ENCODE data around the gene APOH. TPM values are rescaled to one million over a fixed set of nuclear protein-coding genes. Genes with fewer than 3 reads are reported as not detected.

The APOH gene
- total and polyA plus RNA-seq, 2 of the 13 experiments (the other 11 are each of a cell fraction or from before 2014, with no cell fraction given): 4,846 to 5,748 TPM

DNA sequence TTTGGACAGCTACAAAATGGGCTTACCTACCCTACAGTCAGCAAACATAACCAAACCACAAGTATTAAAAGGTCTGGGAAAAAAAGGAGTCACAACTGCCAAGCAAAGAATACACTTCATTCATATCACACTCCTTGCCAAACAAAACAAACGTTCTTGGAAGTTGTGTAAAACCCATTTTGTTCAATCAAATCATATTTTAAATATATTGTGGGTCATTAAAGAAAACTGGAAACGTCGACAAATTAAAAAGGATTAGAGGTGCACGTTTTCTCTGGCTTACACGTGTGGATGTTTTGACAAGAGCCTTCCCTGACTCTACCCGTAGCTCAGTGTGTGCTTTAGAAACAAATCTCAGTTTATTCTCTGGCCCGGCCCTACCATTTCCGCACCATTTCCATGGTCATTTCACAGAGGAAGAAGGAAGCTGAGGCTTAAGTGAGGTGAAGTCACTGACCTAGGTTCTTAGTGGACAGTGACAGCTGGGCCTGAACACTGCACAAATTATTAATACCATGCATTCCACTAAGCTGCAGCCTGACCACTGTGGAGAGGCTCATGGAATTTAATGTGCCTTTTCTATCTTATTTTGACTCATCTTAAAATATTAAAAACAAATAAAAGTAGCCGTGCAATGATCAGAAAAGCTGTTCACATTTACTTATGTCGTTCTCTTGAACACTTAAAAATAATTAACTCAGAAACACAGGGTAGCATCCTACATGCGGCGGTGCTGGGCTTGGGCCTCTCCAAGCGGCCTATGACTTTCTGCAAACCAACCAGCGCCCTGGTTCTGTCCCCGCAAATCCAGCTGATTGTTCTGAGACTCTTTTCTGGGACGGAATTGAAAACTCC is 38.2 kb downstream of the APOH start:
- Histone ChIP-seq H3K4me2 (ENCODE audit: low read depth, low read length) (peak overlapping the region; percentile 92), H2AFZ (ENCODE audit: low read length) (peak overlapping the region; percentile 4), H3K79me2 (ENCODE audit: insufficient read depth, low read length) (peaks cover 3% of the 10 kb centered on the region), H3K27me3 (ENCODE audit: control insufficient read depth in 1 of 2, insufficient read depth in 2 of 2, low read length in 2 of 2) (no peaks in the 10 kb centered on the region; a peak in 1 of 5 replicates), H3K36me3 (replicated peaks in 1 of 2; ENCODE audit: control insufficient read depth in 1 of 2, insufficient read depth in 2 of 2, low read length in 2 of 2) (no peaks in the 10 kb centered on the region), H3K9ac (ENCODE audit: insufficient read depth, low read depth, low read length) (peak overlapping the region; percentile 75), H3K4me3 (replicated peaks in 1 of 3; ENCODE audit: insufficient read depth in 1 of 3, low read depth in 2 of 3, low read length in 3 of 3) (peak overlapping the region; percentile 78 to 86 (median 79)), H3K4me1 (ENCODE audit: insufficient read depth, low read length) (peaks cover 23% of the 10 kb centered on the region), H3K9me3 (ENCODE audit: low read length) (no peaks in the 10 kb centered on the region), H3K27ac (ENCODE audit: extremely low read length, insufficient read depth, low read length) (peak overlapping the region; percentile 19), H4K20me1 (ENCODE audit: insufficient read depth, low read length) (no peaks in the 10 kb centered on the region)
- ChIA-PET POLR2A (no interaction called here), CTCF (ENCODE audit: low intra/inter-chr PET ratio, low total read pairs) (no interaction called here)
- intact Hi-C loops (cut with micrococcal nuclease; ENCODE audit: unreplicated experiment): no loop called here
- TSS peak; percentile 68 for BruUV-seq (replicated peaks)
- ATAC-seq: peak; percentile 68
- DNase-seq (ENCODE audit: low spot score): peak; percentile 16
- WGBS (ENCODE audit: low lambda C conversion rate): 3% methylated on average over 16 of the region's 16 CpGs
- in situ Hi-C loops (cut with HindIII; ENCODE audit: extremely low pct_ligation_motif_present, low pct_unique_long_range_greater_than_20kb): loop anchor here (10.0 kb wide), 1 partner anchor 714 kb away; no protein-coding TSS in a partner anchor
- FAIRE-seq: peak; percentile 70
- 0 out of 2 replicates have a peak, but pooled peaks have one; percentile 9 for TF ChIP-seq HMG20A (CRISPR knock-in tag; IDR thresholded peaks at IDR 0.05; ENCODE audit: borderline replicate concordance)
- TF ChIP-seq ZNF138 (CRISPR knock-in tag; IDR thresholded peaks at IDR 0.05; ENCODE audit: low read depth): 0 out of 2 replicates have a peak, but pooled peaks have one; percentile 37
- TF ChIP-seq ZFP82 (CRISPR knock-in tag; IDR thresholded peaks at IDR 0.05; ENCODE audit: borderline replicate concordance): peak; percentile 50; the same call in 1 of the 2 replicates
- no peak for TF ChIP-seq IRF2 (CRISPR knock-in tag; IDR thresholded peaks at IDR 0.05)
- TF ChIP-seq ZNF883 (CRISPR knock-in tag; IDR thresholded peaks at IDR 0.05; ENCODE audit: not compliant biosample characterization): peak; percentile 3
- TF ChIP-seq NCOA2 (CRISPR knock-in tag; IDR thresholded peaks at IDR 0.05): 0 out of 2 replicates have a peak, but pooled peaks have one; percentile 6
- TF ChIP-seq, protein P1, sequence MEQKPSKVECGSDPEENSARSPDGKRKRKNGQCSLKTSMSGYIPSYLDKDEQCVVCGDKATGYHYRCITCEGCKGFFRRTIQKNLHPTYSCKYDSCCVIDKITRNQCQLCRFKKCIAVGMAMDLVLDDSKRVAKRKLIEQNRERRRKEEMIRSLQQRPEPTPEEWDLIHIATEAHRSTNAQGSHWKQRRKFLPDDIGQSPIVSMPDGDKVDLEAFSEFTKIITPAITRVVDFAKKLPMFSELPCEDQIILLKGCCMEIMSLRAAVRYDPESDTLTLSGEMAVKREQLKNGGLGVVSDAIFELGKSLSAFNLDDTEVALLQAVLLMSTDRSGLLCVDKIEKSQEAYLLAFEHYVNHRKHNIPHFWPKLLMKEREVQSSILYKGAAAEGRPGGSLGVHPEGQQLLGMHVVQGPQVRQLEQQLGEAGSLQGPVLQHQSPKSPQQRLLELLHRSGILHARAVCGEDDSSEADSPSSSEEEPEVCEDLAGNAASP (CRISPR knock-in tag; IDR thresholded peaks at IDR 0.05; ENCODE audit: borderline replicate concordance): no peak
- 0 out of 2 replicates have a peak, but pooled peaks have one; percentile 29 for TF ChIP-seq ZBTB7A (CRISPR knock-in tag; IDR thresholded peaks at IDR 0.05)
- TF ChIP-seq TGIF2 (CRISPR knock-in tag; IDR thresholded peaks at IDR 0.05): 0 out of 2 replicates have a peak, but pooled peaks have one; percentile 59
- TF ChIP-seq, protein P2, sequence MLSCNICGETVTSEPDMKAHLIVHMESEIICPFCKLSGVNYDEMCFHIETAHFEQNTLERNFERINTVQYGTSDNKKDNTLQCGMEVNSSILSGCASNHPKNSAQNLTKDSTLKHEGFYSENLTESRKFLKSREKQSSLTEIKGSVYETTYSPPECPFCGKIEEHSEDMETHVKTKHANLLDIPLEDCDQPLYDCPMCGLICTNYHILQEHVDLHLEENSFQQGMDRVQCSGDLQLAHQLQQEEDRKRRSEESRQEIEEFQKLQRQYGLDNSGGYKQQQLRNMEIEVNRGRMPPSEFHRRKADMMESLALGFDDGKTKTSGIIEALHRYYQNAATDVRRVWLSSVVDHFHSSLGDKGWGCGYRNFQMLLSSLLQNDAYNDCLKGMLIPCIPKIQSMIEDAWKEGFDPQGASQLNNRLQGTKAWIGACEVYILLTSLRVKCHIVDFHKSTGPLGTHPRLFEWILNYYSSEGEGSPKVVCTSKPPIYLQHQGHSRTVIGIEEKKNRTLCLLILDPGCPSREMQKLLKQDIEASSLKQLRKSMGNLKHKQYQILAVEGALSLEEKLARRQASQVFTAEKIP (CRISPR knock-in tag; IDR thresholded peaks at IDR 0.05; ENCODE audit: borderline replicate concordance): no peak
- TF ChIP-seq LCORL (IDR thresholded peaks at IDR 0.05): no peak
- TF ChIP-seq LCORL (CRISPR knock-in tag; IDR thresholded peaks at IDR 0.05): no peak; the same call in 1 of the 2 replicates
- TF ChIP-seq ZNF383 (CRISPR knock-in tag; IDR thresholded peaks at IDR 0.05; ENCODE audit: borderline replicate concordance): no peak
- TF ChIP-seq ZBTB8A (CRISPR knock-in tag; IDR thresholded peaks at IDR 0.05; ENCODE audit: borderline replicate concordance, low read depth): 0 out of 2 replicates have a peak, but pooled peaks have one; percentile 6
- TF ChIP-seq ZNF17 (CRISPR knock-in tag; IDR thresholded peaks at IDR 0.05): 0 out of 2 replicates have a peak, but pooled peaks have one; percentile 53
- TF ChIP-seq SP5 (CRISPR knock-in tag; IDR thresholded peaks at IDR 0.05; ENCODE audit: borderline replicate concordance, low read depth): 0 out of 2 replicates have a peak, but pooled peaks have one; percentile 24
- 0 out of 2 replicates have a peak, but pooled peaks have one; percentile 3 for TF ChIP-seq ZNF775 (CRISPR knock-in tag; IDR thresholded peaks at IDR 0.05; ENCODE audit: borderline replicate concordance)
- TF ChIP-seq ZNF33A (CRISPR knock-in tag; IDR thresholded peaks at IDR 0.05; ENCODE audit: borderline replicate concordance): 0 out of 2 replicates have a peak, but pooled peaks have one; percentile 8
- TF ChIP-seq ZNF816 (CRISPR knock-in tag; IDR thresholded peaks at IDR 0.05; ENCODE audit: borderline replicate concordance): 0 out of 2 replicates have a peak, but pooled peaks have one; percentile 25

Data from HepG2 (cell line).